ENCODE data around the gene AHCYL2.
A peak's percentile ranks its signal among the peaks of the same experiment; 100 is the strongest.

Gene AHCYL2

DNA sequence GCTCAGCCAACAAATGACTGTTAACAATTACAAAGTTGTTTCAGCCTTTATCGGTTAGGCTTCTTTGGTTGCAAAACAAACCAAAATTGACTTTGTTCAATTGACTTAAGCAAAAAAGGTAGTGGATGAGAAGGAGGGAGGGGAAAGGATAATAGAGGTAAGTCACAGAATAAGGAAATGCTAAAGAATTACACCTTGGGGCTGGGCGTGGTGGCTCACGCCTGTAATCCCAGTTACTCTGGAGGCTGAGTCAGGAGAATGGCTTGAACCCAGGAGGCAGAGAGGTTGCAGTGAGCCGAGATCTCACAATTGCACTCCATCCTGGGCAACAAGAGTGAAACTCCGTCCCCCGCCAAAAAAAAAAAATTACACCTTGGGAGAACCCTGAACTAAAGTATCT lies 41.4 kb downstream of the AHCYL2 start:
- Histone ChIP-seq H3K27me3 (ENCODE audit: low read depth) (no peaks in the 10 kb centered on the region), H3K4me3 (no peak overlapping the region), H3K36me3 (replicated peaks) (no peaks in the 10 kb centered on the region), H3K4me1 (peaks cover 4% of the 10 kb centered on the region), H3K9me3 (no peaks in the 10 kb centered on the region)
- in situ Hi-C loops (cut with MboI; ENCODE audit: low sequenced_read_pairs) = loop anchor here (5.0 kb wide), 1 partner anchor 44 kb away; no protein-coding TSS in a partner anchor
- no peak for DNase-seq (ENCODE audit: low spot score in 2 of 2)

- in situ Hi-C loops (cut with MboI; ENCODE audit: low sequenced_read_pairs) = no loop called here
- no peak overlapping the region for H3K4me3 ChIP-seq
- H3K27me3 ChIP-seq (ENCODE audit: low read depth) = no peaks in the 10 kb centered on the region
- H3K4me1 ChIP-seq = peaks cover 4% of the 10 kb centered on the region
- no peak for DNase-seq (ENCODE audit: low spot score in 2 of 2)
- H3K9me3 ChIP-seq = peaks cover 5% of the 10 kb centered on the region; the same call in 1 of the 2 replicates
- no peaks in the 10 kb centered on the region for H3K36me3 ChIP-seq (replicated peaks)
These were observed 45.2 kb downstream of the AHCYL2 start for GRCh38 chr7:129270077-129270476.

GRCh38 chr7:129271500-129272355 lies 46.9 kb downstream of the AHCYL2 start:
- peak; percentile 69 to 80 for DNase-seq (ENCODE audit: low spot score in 2 of 2)
- Histone ChIP-seq H3K27me3 (ENCODE audit: low read depth) (no peaks in the 10 kb centered on the region), H3K4me1 (no peaks in the 10 kb centered on the region), H3K4me3 (no peak overlapping the region), H3K9me3 (peaks cover 5% of the 10 kb centered on the region; the same call in 1 of the 2 replicates), H3K36me3 (replicated peaks) (no peaks in the 10 kb centered on the region)
- in situ Hi-C loops (cut with MboI; ENCODE audit: low sequenced_read_pairs) = no loop called here

DNA sequence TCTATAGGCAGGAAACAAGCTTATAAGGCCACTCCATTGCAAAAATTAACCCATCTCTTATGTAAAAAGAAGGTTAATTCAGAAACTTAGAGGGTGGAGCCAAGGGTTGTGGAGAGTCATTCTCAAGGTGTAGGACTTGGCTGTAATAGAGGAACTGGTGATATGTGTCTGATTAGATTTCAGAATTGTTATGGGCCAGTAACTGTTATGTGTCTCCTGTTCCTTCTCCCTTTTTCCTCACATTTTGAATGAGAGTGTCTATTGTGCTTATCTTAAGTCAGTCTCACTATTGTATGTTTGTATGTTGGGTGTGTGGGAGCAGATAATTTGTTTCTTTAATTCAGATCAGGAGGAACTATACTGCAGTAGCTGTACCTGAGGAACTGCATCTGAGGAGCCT lies 49.1 kb downstream of the AHCYL2 start:
- Histone ChIP-seq H3K27me3 (ENCODE audit: low read depth) (no peaks in the 10 kb centered on the region), H3K9me3 (peaks cover 5% of the 10 kb centered on the region; the same call in 1 of the 2 replicates), H3K4me3 (no peak overlapping the region), H3K4me1 (peaks cover 6% of the 10 kb centered on the region), H3K36me3 (replicated peaks) (no peaks in the 10 kb centered on the region)
- DNase-seq (ENCODE audit: low spot score in 2 of 2) = no peak
- in situ Hi-C loops (cut with MboI; ENCODE audit: low sequenced_read_pairs) = no loop called here

GRCh38 chr7:129277629-129278028 lies 52.8 kb downstream of the AHCYL2 start:
- DNase-seq (ENCODE audit: low spot score in 2 of 2) = no peak
- Histone ChIP-seq H3K4me1 (peaks cover 16% of the 10 kb centered on the region), H3K9me3 (peaks cover 5% of the 10 kb centered on the region; the same call in 1 of the 2 replicates), H3K27me3 (ENCODE audit: low read depth) (no peaks in the 10 kb centered on the region), H3K36me3 (replicated peaks) (no peaks in the 10 kb centered on the region), H3K4me3 (no peak overlapping the region)
- in situ Hi-C loops (cut with MboI; ENCODE audit: low sequenced_read_pairs) = no loop called here

DNA sequence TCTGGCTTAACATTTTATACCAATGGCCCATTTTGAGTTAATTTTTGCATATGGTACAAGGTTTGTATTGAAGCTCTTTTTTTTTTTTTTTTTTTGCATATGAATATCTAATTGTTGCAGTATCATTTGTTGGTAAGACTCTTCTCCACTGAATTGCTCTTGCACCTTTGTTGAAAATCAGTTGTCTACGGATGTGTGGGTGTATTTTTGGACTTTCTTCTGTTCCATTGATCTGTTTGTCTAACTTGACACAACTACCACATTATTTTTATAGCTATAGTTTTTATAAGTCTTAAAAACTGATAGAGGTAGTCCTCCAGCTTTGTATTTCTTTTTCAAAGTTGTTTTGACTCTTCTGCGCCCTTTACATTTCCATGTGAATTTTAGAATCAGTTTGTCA lies 53.9 kb downstream of the AHCYL2 start:
- in situ Hi-C loops (cut with MboI; ENCODE audit: low sequenced_read_pairs) = no loop called here

DNA sequence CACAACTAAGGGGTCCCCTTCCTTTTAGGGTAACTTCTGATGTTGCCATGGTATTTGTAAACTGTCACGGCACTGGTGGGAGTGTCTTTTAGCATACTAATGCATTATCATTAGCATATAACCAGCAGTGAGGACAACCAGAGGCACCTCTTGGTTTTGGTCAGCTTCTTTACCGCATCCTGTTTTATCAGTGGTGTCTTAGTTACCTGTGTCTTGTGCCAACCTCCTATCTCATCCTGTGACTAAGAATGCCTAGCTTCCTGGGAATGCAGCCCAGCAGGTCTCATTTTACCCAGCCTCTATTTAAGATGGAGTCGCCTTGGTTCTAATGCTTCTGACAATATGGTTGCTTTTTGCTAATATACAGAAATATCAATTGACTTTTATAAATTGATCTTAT lies 54.9 kb downstream of the AHCYL2 start:
- H3K4me1 ChIP-seq = peaks cover 16% of the 10 kb centered on the region
- H3K27me3 ChIP-seq (ENCODE audit: low read depth) = no peaks in the 10 kb centered on the region
- H3K36me3 ChIP-seq (replicated peaks) = no peaks in the 10 kb centered on the region
- no peak for DNase-seq (ENCODE audit: low spot score in 2 of 2)
- H3K4me3 ChIP-seq = no peak overlapping the region
- H3K9me3 ChIP-seq = no peaks in the 10 kb centered on the region
- in situ Hi-C loops (cut with MboI; ENCODE audit: low sequenced_read_pairs) = no loop called here

More for the DNA sequence above, 53.9 kb downstream of the AHCYL2 start:
- Histone ChIP-seq H3K9me3 (peaks cover 2% of the 10 kb centered on the region; the same call in 1 of the 2 replicates), H3K27me3 (ENCODE audit: low read depth) (no peaks in the 10 kb centered on the region), H3K4me3 (no peak overlapping the region), H3K4me1 (peaks cover 16% of the 10 kb centered on the region), H3K36me3 (replicated peaks) (no peaks in the 10 kb centered on the region)
- peak in 1 of 2 experiments; percentile 32 for DNase-seq (ENCODE audit: low spot score in 2 of 2)

DNA sequence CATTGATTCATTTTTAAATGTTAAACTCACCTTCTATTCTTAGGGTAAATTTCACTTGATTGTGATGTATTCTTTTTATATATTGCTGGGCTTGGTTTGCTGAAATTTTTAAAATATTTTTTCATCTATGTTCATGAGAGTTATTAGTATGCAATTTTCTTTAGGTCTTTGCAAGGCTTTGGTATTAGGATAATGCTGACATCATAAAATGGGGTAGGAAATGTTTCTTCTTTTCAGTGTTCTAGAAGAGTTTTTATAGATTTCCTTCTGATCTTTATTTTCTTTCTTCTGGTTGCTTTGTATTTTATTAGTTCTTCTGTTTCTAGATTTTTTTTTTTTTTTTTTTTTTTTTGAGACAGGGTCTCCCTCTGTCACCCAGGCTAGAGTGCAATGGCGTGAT lies 56.3 kb downstream of the AHCYL2 start:
- in situ Hi-C loops (cut with MboI; ENCODE audit: low sequenced_read_pairs) = no loop called here
- no peak for DNase-seq (ENCODE audit: low spot score in 2 of 2)
- Histone ChIP-seq H3K27me3 (ENCODE audit: low read depth) (no peaks in the 10 kb centered on the region), H3K9me3 (no peaks in the 10 kb centered on the region), H3K4me3 (no peak overlapping the region), H3K4me1 (peaks cover 16% of the 10 kb centered on the region), H3K36me3 (replicated peaks) (no peaks in the 10 kb centered on the region)

DNA sequence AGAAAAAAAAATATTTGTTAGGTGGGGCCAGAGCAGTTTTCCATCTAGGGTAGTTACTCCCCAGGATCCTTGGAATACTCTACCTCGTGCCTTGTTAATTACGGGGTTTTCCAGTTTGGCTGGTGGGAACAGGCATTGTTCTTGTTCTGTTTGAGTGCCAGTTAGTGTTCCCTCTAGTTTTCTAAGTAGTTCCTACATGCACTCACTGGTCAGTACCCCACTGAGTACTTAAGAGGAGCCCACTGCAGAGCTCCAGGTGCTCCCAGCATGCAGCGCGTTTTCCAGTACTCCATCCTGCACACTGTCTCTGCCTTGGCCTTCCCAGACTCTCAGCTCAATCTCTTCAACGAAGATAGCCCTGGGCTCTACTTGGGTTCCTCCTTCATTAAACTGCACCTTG lies 58.0 kb downstream of the AHCYL2 start:
- Histone ChIP-seq H3K9me3 (no peaks in the 10 kb centered on the region), H3K36me3 (replicated peaks) (no peaks in the 10 kb centered on the region), H3K4me3 (no peak overlapping the region), H3K4me1 (peaks cover 24% of the 10 kb centered on the region), H3K27me3 (ENCODE audit: low read depth) (no peaks in the 10 kb centered on the region)
- DNase-seq (ENCODE audit: low spot score in 2 of 2) = no peak
- in situ Hi-C loops (cut with MboI; ENCODE audit: low sequenced_read_pairs) = no loop called here

DNA sequence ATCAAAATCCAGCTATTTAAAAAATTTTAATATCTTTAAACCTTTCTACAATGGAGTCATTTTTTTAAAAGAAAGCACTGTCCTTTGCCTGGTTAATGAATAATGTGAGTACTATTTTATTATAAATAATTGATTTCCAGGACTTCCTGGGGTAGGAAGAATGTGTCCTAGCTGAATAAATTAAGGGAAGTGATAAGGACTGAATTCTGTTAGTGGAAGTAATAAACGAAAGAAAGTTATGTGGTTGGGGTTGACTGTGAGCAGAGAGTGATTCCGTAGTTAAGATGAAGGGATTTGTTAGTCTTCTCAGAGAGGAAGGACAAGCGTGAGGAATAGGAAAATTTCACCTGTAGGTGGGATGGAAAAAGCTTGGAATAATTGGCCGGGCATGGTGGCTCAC lies 59.1 kb downstream of the AHCYL2 start:
- Histone ChIP-seq H3K27me3 (ENCODE audit: low read depth) (no peaks in the 10 kb centered on the region), H3K36me3 (replicated peaks) (no peaks in the 10 kb centered on the region), H3K4me3 (no peak overlapping the region), H3K4me1 (peaks cover 20% of the 10 kb centered on the region), H3K9me3 (no peaks in the 10 kb centered on the region)
- DNase-seq (ENCODE audit: low spot score in 2 of 2) = no peak
- in situ Hi-C loops (cut with MboI; ENCODE audit: low sequenced_read_pairs) = no loop called here

GRCh38 chr7:129285111-129285510 lies 60.3 kb downstream of the AHCYL2 start:
- H3K27me3 ChIP-seq (ENCODE audit: low read depth) = no peaks in the 10 kb centered on the region

DNA sequence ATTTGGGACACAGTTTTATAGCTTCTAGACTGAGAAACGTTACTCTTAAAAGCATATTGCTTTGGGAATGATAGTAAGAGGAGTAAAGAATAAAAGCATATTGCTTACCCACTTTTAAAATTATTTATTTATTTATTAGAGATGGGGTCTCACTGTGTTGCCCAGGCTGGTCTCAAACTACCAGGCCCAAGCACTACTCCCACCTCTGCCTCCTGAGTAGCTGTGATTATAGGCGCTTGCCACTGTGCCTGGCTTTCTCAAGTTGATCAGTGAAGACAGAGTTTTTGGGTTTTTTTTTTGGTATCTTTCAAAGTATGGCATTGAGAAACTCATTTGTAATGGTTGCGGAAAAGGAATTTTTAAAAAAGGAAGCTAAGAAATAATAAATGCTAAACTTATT lies 68.0 kb downstream of the AHCYL2 start:
- in situ Hi-C loops (cut with MboI; ENCODE audit: low sequenced_read_pairs) = no loop called here
- H3K36me3 ChIP-seq (replicated peaks) = no peaks in the 10 kb centered on the region
- peaks cover 14% of the 10 kb centered on the region for H3K4me1 ChIP-seq
- DNase-seq (ENCODE audit: low spot score in 2 of 2) = no peak
- H3K27me3 ChIP-seq (ENCODE audit: low read depth) = no peaks in the 10 kb centered on the region
- no peak overlapping the region for H3K4me3 ChIP-seq
- no peaks in the 10 kb centered on the region for H3K9me3 ChIP-seq

More at GRCh38 chr7:129285111-129285510, 60.3 kb downstream of the AHCYL2 start:
- no peak overlapping the region for H3K4me3 ChIP-seq
- peaks cover 11% of the 10 kb centered on the region for H3K4me1 ChIP-seq
- in situ Hi-C loops (cut with MboI; ENCODE audit: low sequenced_read_pairs) = no loop called here
- H3K9me3 ChIP-seq = no peaks in the 10 kb centered on the region
- no peaks in the 10 kb centered on the region for H3K36me3 ChIP-seq (replicated peaks)
- no peak for DNase-seq (ENCODE audit: low spot score in 2 of 2)

GRCh38 chr7:129295015-129295423 lies 70.2 kb downstream of the AHCYL2 start:
- Histone ChIP-seq H3K4me3 (no peak overlapping the region), H3K27me3 (ENCODE audit: low read depth) (no peaks in the 10 kb centered on the region), H3K9me3 (no peaks in the 10 kb centered on the region), H3K4me1 (peaks cover 12% of the 10 kb centered on the region), H3K36me3 (replicated peaks) (no peaks in the 10 kb centered on the region)
- in situ Hi-C loops (cut with MboI; ENCODE audit: low sequenced_read_pairs) = loop anchor here (5.0 kb wide), 1 partner anchor 73 kb away; no protein-coding TSS in a partner anchor
- peak; percentile 37 to 73 for DNase-seq (ENCODE audit: low spot score in 2 of 2)

DNA sequence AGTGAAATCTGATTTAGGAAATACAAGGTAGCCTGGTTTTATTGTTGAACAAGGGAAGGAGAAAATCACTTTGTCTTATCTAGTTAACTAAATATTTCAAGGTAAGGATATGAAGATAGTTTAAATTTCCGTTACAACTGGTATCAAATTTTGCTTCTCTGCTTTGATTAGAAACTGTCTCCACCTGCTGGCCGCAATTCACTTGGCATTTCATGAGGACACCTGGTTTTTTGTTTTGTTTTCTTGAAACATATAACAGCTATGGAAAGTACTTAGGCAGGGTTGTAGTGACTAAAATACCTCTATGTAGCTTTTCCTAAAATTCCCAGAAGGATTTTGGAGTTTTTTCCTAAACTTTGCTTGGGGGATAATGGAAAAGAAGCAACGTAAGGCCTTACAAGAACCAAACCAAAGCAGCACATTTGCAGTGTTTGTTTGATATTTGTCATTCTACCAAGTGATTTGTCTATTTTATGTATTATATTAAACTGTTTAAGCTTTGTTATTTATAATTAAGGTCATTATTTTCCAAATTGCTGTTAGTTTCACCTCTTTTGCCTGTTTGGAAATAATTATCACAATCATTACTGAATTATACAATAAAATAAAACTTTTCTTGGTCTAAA lies 73.6 kb downstream of the AHCYL2 start:
- Histone ChIP-seq H3K27me3 (ENCODE audit: low read depth) (no peaks in the 10 kb centered on the region), H3K4me1 (peaks cover 12% of the 10 kb centered on the region), H3K9me3 (no peaks in the 10 kb centered on the region), H3K4me3 (no peak overlapping the region), H3K36me3 (replicated peaks) (no peaks in the 10 kb centered on the region)
- DNase-seq (ENCODE audit: low spot score in 2 of 2) = peak; percentile 28 to 70
- in situ Hi-C loops (cut with MboI; ENCODE audit: low sequenced_read_pairs) = loop anchor here (5.0 kb wide), 1 partner anchor 76 kb away; no protein-coding TSS in a partner anchor

Data from HAP-1 (cell line).